GM21786 (cell line): ENCODE results near the gene SLC2A5.

Experiments used
- ATAC-seq: cut with Tn5 transposase; IDR thresholded peaks from one replicate; pipeline ENCODE4 v1.9.1; 2021; ENCODE audit not compliant: unreplicated experiment

SLC2A5 gene

GRCh38 chr1:9093581-9093980, 24.1 kb upstream of the SLC2A5 start:
- no peak for ATAC-seq

DNA sequence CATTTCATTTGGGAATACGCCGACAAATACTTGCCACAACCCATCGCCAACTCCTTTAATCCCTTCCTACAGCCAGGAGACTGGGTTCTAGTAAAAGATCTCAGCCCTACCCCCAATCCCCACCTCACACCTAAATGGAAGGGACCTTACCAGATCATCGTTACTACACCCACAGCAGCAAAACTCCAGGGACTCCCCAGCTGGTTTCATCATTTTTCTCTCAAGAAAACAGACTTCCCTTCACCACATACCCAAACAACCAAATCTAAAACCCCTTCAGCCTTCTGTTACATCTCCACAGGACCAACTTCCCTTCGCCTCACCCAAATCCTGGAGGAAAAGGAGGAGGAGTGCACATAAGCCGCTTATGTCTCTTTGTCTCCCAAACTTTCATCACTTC, 23.7 kb upstream of the SLC2A5 start:
- no peak for ATAC-seq

DNA sequence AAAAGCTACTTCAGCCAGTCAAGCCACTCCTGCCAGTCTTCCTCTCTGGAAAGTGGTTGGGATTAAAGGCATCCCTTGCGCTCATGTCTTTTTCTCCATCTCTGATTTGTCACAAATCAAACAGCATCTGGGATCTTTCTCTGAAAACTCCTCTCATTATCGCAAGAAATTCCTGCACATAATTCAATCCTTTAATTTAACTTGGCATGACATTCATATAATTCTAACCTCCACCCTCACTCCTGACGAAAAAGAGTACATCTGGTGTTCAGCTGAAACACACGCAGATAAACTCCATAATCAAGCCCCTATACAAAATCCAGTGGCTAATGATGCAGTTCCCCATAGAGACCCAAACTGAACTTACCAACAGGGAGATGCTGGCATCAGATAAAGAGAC, 19.4 kb upstream of the SLC2A5 start:
- no peak for ATAC-seq

GRCh38 chr1:9087411-9088125, 18.1 kb upstream of the SLC2A5 start:
- ATAC-seq = no peak

DNA sequence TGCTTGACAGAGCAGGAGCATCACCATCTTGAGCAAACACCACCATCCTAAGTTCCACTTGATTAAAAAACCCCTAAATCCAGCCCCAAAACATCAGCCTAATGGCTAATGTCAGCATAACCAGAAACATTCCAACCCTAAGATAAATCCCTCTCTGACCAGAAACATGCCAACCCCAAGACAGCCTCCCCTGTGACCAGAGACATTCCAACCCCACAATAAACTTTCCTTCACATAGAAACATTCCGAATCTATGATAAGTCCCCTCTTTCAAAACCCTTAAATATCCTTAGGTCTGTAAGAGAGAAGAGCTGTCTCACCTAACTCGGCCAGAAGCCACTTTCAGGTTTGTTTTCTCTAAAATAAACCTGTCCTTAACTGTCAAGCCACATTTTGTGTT, 17.4 kb upstream of the SLC2A5 start:
- ATAC-seq = no peak

- ATAC-seq = no peak
Measured at GRCh38 chr1:9086045-9086444, 16.6 kb upstream of the SLC2A5 start.

DNA sequence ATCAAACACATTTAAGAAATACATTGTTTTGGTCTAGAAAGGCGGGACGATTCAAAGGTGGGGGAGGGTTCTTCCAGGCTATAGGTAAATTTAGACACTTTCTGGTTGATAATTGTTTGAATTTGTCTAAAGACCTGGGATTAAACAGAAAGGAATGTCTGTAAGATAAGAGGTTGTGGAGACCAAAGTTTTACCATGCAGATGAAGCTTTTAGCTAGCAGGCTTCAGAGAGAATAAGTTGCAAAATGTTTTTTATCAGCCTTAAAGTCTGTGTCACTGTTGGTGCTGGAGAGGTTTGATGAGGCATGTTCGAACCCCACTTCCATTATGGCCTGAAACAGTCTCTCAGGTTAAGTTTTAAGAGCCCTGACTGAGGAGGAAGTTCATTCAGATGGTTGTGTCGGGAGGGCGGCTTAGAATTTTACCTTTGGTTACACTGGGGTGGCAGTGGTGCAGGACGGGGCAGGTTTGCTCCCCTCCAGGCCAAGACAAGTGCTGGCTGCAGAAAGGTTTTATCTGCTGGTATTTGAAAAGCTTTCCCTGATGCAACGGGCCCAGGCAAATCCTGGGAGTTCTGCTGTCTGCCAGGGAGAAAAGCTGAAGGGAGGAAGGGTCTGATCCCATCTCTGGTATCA, 16.0 kb upstream of the SLC2A5 start:
- no peak for ATAC-seq

DNA sequence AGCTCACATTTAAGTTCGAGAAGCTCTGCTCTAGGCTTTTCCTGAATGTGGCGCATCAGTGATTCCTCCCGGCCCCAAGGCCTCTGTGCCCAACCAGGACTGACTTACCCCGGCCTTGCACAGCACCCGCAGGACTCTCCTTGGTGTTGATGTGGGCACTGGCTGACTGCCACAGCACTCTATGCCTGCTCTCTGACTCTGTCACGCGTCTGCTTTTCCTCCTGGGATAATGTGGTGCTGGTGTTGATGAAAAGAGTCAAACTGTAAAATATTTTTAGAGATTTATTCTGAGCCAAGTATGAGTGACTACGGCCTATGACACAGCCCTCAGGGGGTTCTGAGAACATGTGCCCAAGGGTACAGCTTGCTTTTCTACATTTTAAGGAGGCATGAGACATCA, 15.5 kb upstream of the SLC2A5 start:
- ATAC-seq = no peak

DNA sequence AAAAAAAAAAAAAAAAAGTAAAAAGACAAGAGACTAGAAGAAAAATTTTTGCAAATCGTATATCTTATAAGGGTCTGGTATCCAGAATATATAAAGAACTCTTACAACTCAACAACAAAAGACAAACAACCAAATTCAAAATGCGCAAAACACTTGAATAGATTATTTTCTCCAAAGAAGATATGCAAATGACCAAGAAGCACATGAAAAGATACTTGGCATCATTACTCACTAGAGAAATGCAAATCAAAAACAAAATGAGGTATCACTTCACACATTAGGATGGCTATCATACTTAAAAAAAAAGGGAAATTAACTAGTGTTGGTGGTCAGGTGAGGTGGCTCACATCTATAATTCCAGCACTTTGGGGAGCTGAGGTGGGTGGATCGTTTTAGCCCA, 12.0 kb upstream of the SLC2A5 start:
- no peak for ATAC-seq

GRCh38 chr1:9080705-9081291, 11.4 kb upstream of the SLC2A5 start:
- no peak for ATAC-seq

DNA sequence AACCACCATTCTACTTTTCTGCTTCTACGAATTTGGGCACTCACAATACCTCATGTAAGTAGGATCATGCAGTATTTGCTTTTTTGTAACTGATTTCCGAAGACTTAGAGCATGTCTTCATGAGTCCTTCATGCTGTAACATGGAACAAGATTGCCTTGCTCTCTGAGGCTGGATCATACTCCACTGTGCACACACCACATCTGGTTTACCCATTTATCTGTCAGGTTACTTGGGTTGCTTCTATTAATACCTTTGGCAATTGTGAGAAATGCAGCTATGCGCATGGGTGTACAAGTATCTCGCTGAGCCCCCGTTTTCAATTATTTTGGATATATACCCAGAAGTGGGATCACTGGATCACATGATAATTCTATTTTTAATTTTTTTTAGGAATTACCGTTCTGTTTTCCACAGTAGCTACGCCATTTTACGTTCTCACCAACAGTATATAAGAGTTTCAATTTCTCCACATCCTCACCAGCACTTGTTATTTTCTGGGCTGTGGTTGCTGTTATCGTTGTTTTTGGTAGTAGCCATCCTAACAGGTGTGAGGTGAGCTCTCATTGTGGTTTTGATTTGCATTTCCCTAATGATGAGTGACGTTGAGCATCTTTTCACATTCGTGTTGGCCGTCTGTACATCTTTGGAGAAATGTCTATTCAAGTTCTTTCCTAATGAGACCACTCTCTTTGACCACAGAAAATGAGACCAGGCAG, 10.7 kb upstream of the SLC2A5 start:
- no peak for ATAC-seq

DNA sequence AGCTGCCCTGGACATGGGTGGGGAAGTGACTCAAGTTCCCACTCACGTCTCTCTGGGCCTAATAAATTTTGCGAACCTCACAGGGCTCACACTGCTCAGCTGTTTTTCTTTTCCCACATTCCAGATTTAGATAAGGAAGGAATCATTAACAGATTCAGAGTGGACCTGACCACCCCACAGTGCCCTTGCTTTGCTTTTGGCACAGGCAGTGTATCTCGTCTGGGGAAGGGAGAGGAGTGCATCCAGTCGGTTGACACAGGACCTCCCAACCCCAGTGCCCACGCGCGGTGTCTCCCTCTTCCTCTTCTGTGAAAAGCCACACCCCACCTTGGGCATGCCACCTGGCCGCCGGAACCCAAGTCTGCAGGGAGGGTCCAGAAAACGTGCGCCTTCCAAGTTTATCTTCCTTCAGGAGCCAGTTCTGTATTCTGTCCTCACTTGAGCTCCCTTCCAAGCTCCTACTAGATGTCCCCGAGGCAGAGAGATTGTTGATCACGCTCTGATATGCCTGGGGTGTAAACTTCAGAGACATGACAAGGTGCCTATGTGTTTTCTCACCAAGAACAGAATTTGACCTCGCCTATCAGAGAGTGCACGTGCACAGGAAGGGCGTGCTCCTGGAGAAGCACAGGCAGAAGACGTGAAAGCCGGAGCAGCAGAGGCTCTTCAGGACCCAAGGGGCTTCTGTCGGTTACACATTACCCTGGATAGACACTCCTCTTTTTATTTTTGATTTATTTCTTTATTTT, 9.5 kb upstream of the SLC2A5 start:
- no peak for ATAC-seq

DNA sequence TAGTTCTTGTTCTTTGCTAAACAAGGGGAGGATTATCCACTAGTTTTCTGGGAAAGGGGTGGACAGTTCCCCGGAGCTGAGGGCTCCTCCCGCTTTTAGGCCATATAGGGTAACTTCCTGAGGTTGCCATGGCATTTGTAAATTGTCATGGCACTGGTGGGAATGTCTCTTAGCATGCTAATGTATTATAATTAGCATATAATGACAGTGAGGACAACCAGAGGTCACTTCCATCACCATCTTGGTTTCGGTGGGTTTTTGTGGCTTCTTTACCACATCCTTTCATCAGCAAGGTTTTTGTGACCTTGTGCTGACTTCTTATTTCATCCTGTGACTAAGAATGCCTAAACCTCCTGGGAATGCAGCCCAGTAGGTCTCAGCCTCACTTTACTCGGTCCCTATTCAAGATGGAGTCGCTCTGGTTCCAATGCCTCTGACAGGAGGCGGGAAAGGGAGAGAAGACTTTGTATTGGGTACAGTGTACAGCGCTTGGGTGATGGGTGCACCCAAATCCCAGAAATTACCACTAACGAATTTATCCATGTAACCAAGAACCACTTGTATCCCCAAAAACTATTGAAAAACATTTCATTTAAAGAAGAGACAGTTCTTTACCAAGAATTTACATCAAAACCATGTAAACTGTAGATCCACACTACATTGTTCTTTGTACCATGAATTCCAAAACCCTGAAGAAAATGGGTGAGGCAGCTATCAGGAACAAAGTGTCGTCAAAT, 8.7 kb upstream of the SLC2A5 start:
- peak; percentile 46 for ATAC-seq

DNA sequence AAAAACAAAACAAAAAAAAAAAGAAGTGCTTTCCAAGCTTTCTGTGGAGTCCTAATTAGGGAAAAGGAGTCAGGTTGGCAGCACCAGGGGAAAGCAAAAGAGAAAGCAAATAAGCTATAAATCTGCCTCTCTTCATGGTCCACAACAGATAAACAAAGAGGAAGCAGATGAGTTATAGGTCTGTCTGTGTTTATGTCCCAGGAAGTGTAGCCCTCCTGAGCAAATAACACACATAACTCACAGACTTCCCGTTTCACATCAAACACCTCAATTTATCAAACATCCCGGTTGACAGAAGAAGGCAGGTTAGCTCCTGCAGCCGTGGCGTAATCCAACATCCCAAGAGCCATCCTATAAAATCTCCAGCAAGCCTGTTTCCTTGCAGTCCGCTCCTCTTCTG, 5.6 kb upstream of the SLC2A5 start:
- no peak for ATAC-seq

DNA sequence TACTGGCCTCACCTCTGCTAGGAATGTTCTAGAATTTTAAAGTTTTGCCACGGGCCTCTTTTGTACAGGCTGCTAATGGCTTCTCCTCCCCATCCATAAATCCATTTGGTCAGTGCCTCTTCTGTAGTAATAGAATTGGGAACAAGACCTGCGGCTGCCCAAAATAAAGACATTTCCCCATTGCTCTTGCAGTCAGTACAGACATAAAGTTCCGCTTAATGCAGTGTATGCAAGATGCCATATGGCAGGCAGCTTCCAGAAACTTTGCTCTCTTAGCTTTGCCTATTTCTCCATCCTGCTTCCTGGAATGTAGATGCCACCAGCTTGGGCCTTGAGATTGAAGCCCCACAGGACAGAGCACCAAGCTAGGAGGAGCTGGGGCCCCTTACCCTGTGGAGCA, 3.7 kb upstream of the SLC2A5 start:
- ATAC-seq = no peak

GRCh38 chr1:9071554-9072235, 2.3 kb upstream of the SLC2A5 start:
- ATAC-seq = no peak

DNA sequence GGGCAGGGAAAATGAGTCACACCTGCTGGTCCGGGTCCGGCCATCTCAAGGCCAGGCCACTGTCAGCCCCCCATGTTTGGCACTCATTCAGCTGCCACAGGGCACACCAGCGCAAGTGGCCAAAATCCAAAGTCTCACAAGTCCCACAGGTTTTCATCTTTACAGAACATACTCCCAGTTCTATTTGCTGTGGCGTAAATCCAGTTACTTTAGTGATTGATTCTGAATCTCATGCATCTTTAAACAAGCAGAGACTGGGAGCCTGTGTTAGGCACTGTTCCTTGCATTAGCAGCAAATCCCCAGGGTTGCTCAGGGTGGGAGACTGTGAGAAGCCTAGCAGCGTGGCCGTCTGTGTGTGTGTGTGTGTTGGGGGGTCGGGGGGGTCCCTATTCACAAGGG, 1.1 kb upstream of the SLC2A5 start:
- ATAC-seq = no peak

DNA sequence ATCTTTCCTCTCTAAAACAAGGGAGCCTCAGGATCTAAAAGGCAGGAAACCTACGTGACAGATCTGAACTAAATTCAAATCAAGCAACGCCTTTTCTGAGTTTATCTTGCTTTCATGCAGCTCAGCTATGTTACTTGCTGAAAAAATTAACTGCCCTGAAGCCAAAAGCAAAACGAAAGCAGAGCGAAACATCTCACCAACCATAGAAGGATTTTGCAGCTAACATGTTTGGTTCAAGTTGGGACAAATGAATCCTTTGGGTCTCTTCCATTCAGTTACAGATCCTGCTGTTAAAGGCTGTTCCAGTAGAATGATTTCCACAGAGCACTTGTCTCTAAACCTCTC, 482 bp downstream of the SLC2A5 start:
- ATAC-seq = no peak

GRCh38 chr1:9066945-9067807, 2.3 kb downstream of the SLC2A5 start:
- ATAC-seq = no peak
